ENCODE results near the gene UBP1. TPM values are rescaled to one million over a fixed set of nuclear protein-coding genes. Genes with fewer than 3 reads are reported as not detected.

UBP1 gene
- total and polyA plus RNA-seq, 5 donors from 2014 or later = 9.3 to 92.9 (median 11.7) TPM

DNA sequence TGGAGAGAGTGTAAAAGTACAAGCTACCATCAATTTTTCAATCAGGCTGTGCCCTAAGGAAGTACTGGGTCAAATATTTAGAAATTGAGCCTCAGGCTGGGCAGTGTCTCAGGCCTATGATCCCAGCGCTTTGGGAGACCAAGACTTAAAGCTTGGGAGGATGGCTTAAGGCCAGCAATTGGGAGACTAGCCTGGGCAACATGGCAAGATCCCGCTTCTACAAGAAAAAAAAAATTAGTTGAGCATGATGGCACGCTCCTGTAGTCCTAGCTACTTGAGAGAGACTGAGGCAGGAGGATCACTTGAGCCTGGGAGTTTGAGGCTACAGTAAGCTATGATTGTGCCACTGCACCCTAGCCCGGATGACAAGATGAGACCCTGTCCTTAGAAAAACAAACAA is 2.0 kb upstream of the UBP1 start:
- H3K4me1 Mint-ChIP-seq = peaks cover 25 to 50% (median 39%) of the 10 kb centered on the region in 4 donors
- H3K4me3 Mint-ChIP-seq = peak overlapping the region; percentile 68 to 99 (median 94)
- Histone ChIP-seq H3K27me3 (ENCODE audit: control insufficient read depth, insufficient read depth, low read length) (no peaks in the 10 kb centered on the region), H3K27ac (ENCODE audit: insufficient read depth, low read length, poor library complexity, severe bottlenecking) (peak overlapping the region; percentile 98), H3K9me3 (ENCODE audit: control insufficient read depth in 2 of 2, low read length in 2 of 2) (no peaks in the 10 kb centered on the region), H3K36me3 (ENCODE audit: control insufficient read depth, insufficient read depth, low read length) (no peaks in the 10 kb centered on the region), H3K4me1 (ENCODE audit: control insufficient read depth, insufficient read depth, low read length, poor library complexity, severe bottlenecking) (peaks cover 33% of the 10 kb centered on the region), H3K4me3 (ENCODE audit: low read depth, low read length) (no peak overlapping the region)
- H3K27me3 Mint-ChIP-seq = peaks cover 4% of the 10 kb centered on the region
- DNase-seq = no peak
- no peaks in the 10 kb centered on the region for H3K36me3 Mint-ChIP-seq
- peaks cover 0 to 2% (median 0%) of the 10 kb centered on the region in 7 donors for H3K9me3 Mint-ChIP-seq
- H3K27ac Mint-ChIP-seq = peak overlapping the region; percentile 98 to 100 (median 100)
- ATAC-seq (ENCODE audit: low read depth in 2 of 2) = no peak

DNA sequence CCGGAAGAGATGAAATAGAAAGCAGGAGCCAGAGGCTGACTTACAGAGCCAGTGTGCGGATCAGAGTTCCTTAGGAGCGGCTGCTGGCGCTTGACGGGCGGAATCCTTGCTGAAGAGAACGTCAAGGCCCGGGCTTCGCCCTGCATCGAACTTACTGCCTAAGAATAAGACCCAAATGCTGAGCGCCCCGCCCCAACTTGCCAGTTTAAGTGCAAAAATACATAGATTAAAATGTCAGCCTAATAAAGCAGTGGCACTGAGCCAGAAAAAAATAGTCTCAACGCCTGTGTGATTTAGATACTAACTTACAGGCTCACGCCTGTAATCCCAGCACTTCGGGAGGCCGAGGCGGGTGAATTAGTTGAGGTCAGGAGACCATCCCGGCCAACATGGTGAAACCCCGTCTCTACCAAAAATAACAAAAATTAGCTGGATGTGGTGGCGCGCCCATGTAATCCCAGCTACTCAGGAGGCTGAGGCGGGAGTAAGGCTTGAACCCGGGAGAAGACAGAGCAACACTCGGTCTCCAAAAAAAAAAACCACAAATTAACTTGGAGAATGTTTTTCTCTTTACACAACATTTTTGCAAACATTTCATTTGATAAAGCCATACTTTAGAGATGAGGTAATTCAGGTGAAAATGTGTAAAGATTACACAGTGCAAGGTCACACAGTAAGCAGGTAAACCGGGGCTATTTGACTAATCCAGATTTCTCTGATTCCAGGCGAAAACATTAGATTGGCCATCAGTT is 1.2 kb upstream of the UBP1 start:
- ATAC-seq (ENCODE audit: low read depth in 2 of 2) (peak in 1 of 2 donors; percentile 1), DNase-seq (no peak)
- no peaks in the 10 kb centered on the region for H3K36me3 Mint-ChIP-seq
- Histone ChIP-seq H3K27me3 (ENCODE audit: control insufficient read depth, insufficient read depth, low read length) (no peaks in the 10 kb centered on the region), H3K4me1 (ENCODE audit: control insufficient read depth, insufficient read depth, low read length, poor library complexity, severe bottlenecking) (peaks cover 40% of the 10 kb centered on the region), H3K4me3 (ENCODE audit: low read depth, low read length) (peak overlapping the region; percentile 96), H3K9me3 (ENCODE audit: control insufficient read depth in 2 of 2, low read length in 2 of 2) (no peaks in the 10 kb centered on the region), H3K36me3 (ENCODE audit: control insufficient read depth, insufficient read depth, low read length) (no peaks in the 10 kb centered on the region), H3K27ac (ENCODE audit: insufficient read depth, low read length, poor library complexity, severe bottlenecking) (peak overlapping the region; percentile 98)
- H3K27me3 Mint-ChIP-seq = no peaks in the 10 kb centered on the region
- peaks cover 29 to 53% (median 40%) of the 10 kb centered on the region in 4 donors for H3K4me1 Mint-ChIP-seq
- peaks cover 0 to 2% (median 0%) of the 10 kb centered on the region in 7 donors for H3K9me3 Mint-ChIP-seq
- peak overlapping the region; percentile 91 to 99 (median 98) for H3K4me3 Mint-ChIP-seq
- peak overlapping the region; percentile 98 to 100 (median 100) for H3K27ac Mint-ChIP-seq

DNA sequence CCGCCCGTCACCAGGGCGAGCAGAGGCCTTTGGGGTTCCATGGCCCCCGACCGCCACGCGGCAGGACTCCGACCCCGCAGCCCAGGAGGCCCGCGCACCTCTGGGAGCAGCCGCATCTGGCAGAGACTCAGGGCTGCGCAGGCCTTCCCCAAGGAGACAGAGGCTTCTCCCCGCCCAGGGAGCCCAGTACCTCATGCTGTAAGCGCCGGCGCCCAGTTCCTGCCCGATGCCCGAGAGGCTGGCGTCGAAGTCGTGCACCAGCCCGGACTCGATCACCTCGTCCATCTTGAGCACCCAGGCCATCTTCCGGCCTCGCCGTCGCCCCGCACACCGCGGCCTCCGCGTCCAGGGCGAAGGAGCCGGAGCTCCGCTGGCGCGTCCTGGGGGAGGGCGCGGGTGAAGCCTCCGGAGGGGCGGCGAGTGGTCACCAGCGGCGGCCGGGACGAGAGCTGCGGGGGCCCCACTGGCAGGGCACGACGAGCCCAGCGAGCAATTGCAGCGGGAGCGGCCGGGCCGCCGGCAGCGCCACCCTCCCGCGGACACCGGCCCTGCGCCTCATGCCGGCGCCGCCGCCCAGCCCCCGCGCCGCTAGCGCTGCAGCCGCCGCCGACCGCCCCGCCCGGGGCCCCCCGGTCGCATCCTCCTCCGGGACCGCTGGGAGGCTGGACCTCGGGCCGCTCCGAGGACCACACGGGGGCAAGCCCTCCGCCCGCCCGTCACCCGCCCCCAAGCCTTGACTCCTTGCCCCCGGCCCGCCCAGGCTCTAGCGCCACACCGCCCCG is 468 bp downstream of the UBP1 start:
- Histone ChIP-seq H3K36me3 (ENCODE audit: control insufficient read depth, insufficient read depth, low read length) (no peaks in the 10 kb centered on the region), H3K4me3 (ENCODE audit: low read depth, low read length) (peak overlapping the region; percentile 93), H3K27ac (ENCODE audit: insufficient read depth, low read length, poor library complexity, severe bottlenecking) (peak overlapping the region; percentile 98), H3K9me3 (ENCODE audit: control insufficient read depth in 2 of 2, low read length in 2 of 2) (no peaks in the 10 kb centered on the region), H3K27me3 (ENCODE audit: control insufficient read depth, insufficient read depth, low read length) (no peaks in the 10 kb centered on the region), H3K4me1 (ENCODE audit: control insufficient read depth, insufficient read depth, low read length, poor library complexity, severe bottlenecking) (peaks cover 50% of the 10 kb centered on the region)
- peaks cover 0 to 2% (median 0%) of the 10 kb centered on the region in 7 donors for H3K9me3 Mint-ChIP-seq
- H3K36me3 Mint-ChIP-seq = no peaks in the 10 kb centered on the region
- H3K27me3 Mint-ChIP-seq = no peaks in the 10 kb centered on the region
- H3K4me1 Mint-ChIP-seq = peaks cover 28 to 65% (median 53%) of the 10 kb centered on the region in 4 donors
- peak; percentile 41 to 64 (median 43) for DNase-seq
- peak overlapping the region; percentile 98 to 100 (median 99) for H3K4me3 Mint-ChIP-seq
- peak; percentile 0 for ATAC-seq (ENCODE audit: low read depth in 2 of 2)
- H3K27ac Mint-ChIP-seq = peak overlapping the region; percentile 32 to 100 (median 98)

DNA sequence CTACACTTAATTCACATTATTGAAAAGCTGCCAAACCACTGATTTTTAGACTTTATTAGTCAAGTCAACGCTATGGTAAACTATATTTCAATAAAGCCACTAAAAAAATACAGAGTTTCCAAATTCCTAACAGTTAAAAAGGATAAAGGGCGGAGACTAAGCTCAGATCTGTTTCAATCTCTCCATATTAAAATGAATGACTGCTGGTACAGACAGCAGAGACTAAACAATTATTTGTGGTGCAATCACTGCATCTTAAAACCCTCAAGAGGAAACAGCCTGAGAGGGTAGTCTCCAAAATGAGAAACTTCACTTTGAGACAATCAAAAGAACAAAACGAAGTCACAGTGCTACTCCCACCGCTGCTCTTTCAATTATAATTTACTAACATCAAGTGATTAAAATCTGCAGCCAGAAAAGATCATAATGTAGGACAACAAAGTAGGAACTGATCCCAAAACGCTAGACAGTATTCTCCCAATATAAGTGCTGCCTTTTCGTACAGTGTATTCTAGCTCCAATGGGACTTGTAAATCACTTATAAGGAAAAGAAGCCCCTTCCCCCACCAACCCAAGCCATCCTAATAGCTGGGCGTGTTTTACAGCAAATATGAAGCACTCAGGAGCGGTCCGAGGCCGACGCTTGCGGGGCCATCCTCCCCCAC is 1.2 kb downstream of the UBP1 start:
- Histone ChIP-seq H3K27ac (ENCODE audit: insufficient read depth, low read length, poor library complexity, severe bottlenecking) (peak overlapping the region; percentile 98), H3K27me3 (ENCODE audit: control insufficient read depth, insufficient read depth, low read length) (no peaks in the 10 kb centered on the region), H3K4me1 (ENCODE audit: control insufficient read depth, insufficient read depth, low read length, poor library complexity, severe bottlenecking) (peaks cover 50% of the 10 kb centered on the region), H3K36me3 (ENCODE audit: control insufficient read depth, insufficient read depth, low read length) (no peaks in the 10 kb centered on the region), H3K4me3 (ENCODE audit: low read depth, low read length) (peak overlapping the region; percentile 93), H3K9me3 (ENCODE audit: control insufficient read depth in 2 of 2, low read length in 2 of 2) (no peaks in the 10 kb centered on the region)
- H3K36me3 Mint-ChIP-seq = no peaks in the 10 kb centered on the region
- H3K4me3 Mint-ChIP-seq = peak overlapping the region; percentile 91 to 100 (median 96)
- DNase-seq (peak in 2 of 3 donors; percentile 35 to 54), ATAC-seq (ENCODE audit: low read depth in 2 of 2) (no peak)
- peaks cover 0 to 2% (median 0%) of the 10 kb centered on the region in 7 donors for H3K9me3 Mint-ChIP-seq
- peaks cover 28 to 67% (median 55%) of the 10 kb centered on the region in 4 donors for H3K4me1 Mint-ChIP-seq
- no peaks in the 10 kb centered on the region for H3K27me3 Mint-ChIP-seq
- H3K27ac Mint-ChIP-seq = peak overlapping the region; percentile 91 to 96 (median 92)

DNA sequence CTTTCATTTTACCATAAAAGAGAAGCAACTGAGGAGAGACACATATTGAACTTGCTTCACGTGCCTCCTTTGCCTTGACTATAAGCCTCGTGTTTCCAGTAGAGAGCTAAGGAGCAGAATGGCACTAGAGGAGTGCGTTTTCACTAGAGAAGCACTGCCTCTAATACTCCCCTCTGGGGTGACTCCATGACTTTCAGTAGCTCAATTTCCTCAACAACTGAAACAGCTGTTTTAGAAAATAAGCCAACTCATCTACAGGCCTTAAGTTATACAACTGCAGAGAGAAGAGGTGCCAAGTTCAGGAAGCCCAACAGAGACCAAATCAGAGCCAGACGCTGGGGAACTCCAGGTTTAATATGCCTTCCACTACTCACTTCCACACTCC is 1.9 kb downstream of the UBP1 start:
- Mint-ChIP-seq H3K27me3 (no peaks in the 10 kb centered on the region), H3K27ac (peak overlapping the region; percentile 91 to 96 (median 92)), H3K36me3 (no peaks in the 10 kb centered on the region), H3K9me3 (peaks cover 0 to 2% (median 0%) of the 10 kb centered on the region in 7 donors), H3K4me3 (peak overlapping the region; percentile 91 to 100 (median 96)), H3K4me1 (peaks cover 28 to 73% (median 61%) of the 10 kb centered on the region in 4 donors)
- peak in 1 of 3 donors; percentile 35 for DNase-seq
- Histone ChIP-seq H3K27ac (ENCODE audit: insufficient read depth, low read length, poor library complexity, severe bottlenecking) (peak overlapping the region; percentile 98), H3K27me3 (ENCODE audit: control insufficient read depth, insufficient read depth, low read length) (no peaks in the 10 kb centered on the region), H3K9me3 (ENCODE audit: control insufficient read depth in 2 of 2, low read length in 2 of 2) (no peaks in the 10 kb centered on the region), H3K36me3 (ENCODE audit: control insufficient read depth, insufficient read depth, low read length) (no peaks in the 10 kb centered on the region), H3K4me3 (ENCODE audit: low read depth, low read length) (peak overlapping the region; percentile 93), H3K4me1 (ENCODE audit: control insufficient read depth, insufficient read depth, low read length, poor library complexity, severe bottlenecking) (peaks cover 50% of the 10 kb centered on the region)
- ATAC-seq (ENCODE audit: low read depth in 2 of 2) = no peak

DNA sequence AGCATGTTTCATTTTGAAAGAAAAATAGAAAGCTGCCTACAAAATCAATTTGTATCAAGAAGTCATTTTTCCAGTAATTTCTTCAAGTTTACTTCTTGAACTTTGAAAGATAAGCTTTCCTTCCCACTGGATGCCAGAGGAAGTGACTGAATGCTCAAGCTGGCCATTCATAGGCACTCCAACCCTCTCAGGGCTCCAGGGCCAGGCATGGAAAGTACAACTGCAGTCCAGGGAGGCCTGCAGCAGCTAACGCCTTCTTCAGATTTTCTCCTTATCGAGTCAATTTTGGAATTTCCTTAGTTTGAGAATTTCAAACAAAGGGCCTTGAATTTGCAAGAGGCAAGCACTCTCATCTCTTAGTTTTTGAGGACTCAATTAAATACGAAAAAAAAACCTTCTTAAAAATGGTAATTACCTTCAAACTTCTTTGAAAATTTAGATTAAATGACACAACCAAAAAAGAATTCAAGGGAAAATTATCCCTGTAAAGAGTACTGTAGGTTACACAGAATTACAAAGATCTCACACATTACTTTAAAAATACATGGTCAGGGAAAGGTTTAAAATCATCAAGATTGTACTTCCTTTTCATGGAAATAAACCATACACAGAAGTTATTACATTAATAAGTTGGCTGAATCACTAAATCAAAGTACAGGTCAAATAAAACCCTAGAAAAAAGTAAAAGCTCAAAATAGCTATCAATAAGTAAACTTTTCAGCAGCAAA is 2.5 kb downstream of the UBP1 start:
- H3K27me3 Mint-ChIP-seq = no peaks in the 10 kb centered on the region
- ATAC-seq (ENCODE audit: low read depth in 2 of 2) (no peak), DNase-seq (no peak)
- H3K9me3 ChIP-seq (ENCODE audit: control insufficient read depth in 2 of 2, low read length in 2 of 2) = no peaks in the 10 kb centered on the region
- peaks cover 28 to 79% (median 63%) of the 10 kb centered on the region in 4 donors for H3K4me1 Mint-ChIP-seq
- no peaks in the 10 kb centered on the region for H3K36me3 Mint-ChIP-seq
- H3K36me3 ChIP-seq (ENCODE audit: control insufficient read depth, insufficient read depth, low read length) = no peaks in the 10 kb centered on the region
- H3K27ac ChIP-seq (ENCODE audit: insufficient read depth, low read length, poor library complexity, severe bottlenecking) = peak overlapping the region; percentile 98
- peak overlapping the region in 2 of 3 donors; percentile 91 to 96 for H3K27ac Mint-ChIP-seq
- no peaks in the 10 kb centered on the region for H3K9me3 Mint-ChIP-seq
- no peaks in the 10 kb centered on the region for H3K27me3 ChIP-seq (ENCODE audit: control insufficient read depth, insufficient read depth, low read length)
- peak overlapping the region; percentile 93 for H3K4me3 ChIP-seq (ENCODE audit: low read depth, low read length)
- peak overlapping the region; percentile 91 to 100 (median 96) for H3K4me3 Mint-ChIP-seq
- peaks cover 50% of the 10 kb centered on the region for H3K4me1 ChIP-seq (ENCODE audit: control insufficient read depth, insufficient read depth, low read length, poor library complexity, severe bottlenecking)

DNA sequence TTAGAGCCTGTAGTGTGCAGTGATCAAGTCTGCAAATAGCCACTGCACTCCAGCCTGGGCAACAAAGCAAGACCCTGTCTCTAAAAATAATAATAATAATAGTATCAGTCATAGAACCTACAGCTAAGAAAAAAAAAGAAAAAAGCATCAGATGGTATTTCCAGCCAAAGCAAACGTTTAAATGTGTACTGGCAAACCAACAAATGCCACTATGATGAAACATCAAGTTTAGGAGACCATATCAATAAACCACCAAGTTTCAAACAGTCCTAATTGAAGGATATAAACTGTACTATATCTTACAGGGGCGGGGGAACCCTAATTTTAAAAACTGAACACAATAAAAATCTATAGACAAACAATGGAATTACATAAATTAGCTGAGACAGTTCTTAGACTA is 6.4 kb downstream of the UBP1 start:
- no peak for DNase-seq
- Mint-ChIP-seq H3K4me3 (peak overlapping the region in 3 of 4 donors; percentile 17 to 79 (median 44)), H3K27me3 (no peaks in the 10 kb centered on the region), H3K27ac (peak overlapping the region in 2 of 3 donors; percentile 49 to 52), H3K36me3 (no peaks in the 10 kb centered on the region), H3K9me3 (no peaks in the 10 kb centered on the region), H3K4me1 (peaks cover 37 to 95% (median 75%) of the 10 kb centered on the region in 4 donors)
- no peak overlapping the region for H3K27ac ChIP-seq (ENCODE audit: insufficient read depth, low read length, poor library complexity, severe bottlenecking)
- H3K4me1 ChIP-seq (ENCODE audit: control insufficient read depth, insufficient read depth, low read length, poor library complexity, severe bottlenecking) = peaks cover 70% of the 10 kb centered on the region
- no peaks in the 10 kb centered on the region for H3K36me3 ChIP-seq (ENCODE audit: control insufficient read depth, insufficient read depth, low read length)
- no peak for ATAC-seq (ENCODE audit: low read depth in 2 of 2)
- no peak overlapping the region for H3K4me3 ChIP-seq (ENCODE audit: low read depth, low read length)
- H3K9me3 ChIP-seq (ENCODE audit: control insufficient read depth in 2 of 2, low read length in 2 of 2) = no peaks in the 10 kb centered on the region
- H3K27me3 ChIP-seq (ENCODE audit: control insufficient read depth, insufficient read depth, low read length) = no peaks in the 10 kb centered on the region

All from CD4-positive, CD25-positive, alpha-beta regulatory T cell (primary cell).